T1000 (cell line): ENCODE data around the gene C10orf105.

ENCODE experiments used
- DNase-seq: peaks from one replicate; lab custom pipeline; 2025; ENCODE audit warnings: mixed read lengths; lab: John Stamatoyannopoulos, UW

Gene C10orf105

DNA sequence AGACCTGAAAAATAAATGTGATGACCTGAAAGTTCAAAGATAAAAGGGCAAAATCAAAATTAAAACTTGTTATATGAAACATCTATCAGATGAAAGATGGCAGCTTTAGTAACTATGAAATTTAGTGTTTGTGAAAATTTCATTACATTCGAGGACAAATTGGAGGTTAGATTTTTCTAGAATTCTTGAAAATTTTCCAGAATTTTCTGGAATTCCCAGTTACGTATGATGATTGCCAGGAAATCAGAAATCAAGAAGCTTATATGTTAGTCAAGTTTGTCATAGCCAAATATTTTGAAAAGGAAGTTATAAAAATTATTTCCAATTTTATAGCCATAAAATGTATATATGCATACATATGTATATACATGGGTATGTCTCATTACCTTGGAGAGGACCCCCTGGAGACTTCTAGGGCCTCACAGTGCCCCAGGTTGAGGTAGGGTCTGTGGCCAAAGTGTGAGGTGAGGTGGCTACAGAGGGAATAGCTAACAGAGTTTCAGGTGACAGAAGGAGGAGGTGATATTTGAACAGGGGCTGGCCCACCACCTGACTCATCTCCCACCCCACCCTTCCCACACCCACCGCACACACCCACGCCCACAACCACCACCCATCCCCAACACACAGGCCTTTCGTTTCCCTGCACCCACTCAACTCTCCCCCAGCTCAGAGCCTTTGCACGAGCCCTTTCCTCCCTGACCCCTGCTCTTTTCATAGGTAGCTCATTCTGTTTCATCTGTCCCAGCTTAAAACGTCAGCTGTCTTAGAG is 21.5 kb downstream of the C10orf105 start:
- no peak for DNase-seq

DNA sequence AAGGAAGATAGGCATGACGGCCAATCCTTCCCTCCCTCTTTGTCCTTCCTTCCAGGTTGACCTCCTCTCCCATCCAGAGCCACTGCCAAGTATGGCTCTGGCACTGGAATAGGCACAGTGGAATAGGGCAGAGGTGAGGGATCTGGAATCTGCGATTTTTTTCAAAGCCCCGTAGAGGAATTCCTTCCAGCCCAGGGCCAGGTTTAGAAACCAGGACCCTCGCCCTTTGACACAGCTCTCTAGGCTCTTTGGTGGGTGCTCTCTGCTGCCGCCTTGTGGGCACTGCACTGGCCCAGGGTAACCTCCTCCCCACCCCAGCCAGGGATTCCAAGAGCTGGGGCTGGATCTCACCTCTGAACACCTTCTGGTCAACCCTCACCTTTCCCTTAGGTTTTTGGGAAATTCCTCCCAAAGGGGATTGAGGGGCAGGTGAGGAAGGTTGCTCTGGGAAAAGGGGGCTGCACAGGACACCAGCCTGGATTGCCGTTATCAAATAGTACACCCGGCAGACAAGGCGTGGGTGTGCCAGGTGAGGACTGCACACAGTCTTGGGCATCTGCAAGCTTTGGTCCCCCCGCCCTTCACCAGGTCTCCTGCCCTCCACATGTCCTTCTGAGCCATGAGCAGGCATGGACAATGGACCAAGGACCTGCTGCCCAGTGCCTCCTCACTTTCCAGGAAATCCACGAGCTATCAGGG is 22.8 kb downstream of the C10orf105 start:
- DNase-seq, result no peak

DNA sequence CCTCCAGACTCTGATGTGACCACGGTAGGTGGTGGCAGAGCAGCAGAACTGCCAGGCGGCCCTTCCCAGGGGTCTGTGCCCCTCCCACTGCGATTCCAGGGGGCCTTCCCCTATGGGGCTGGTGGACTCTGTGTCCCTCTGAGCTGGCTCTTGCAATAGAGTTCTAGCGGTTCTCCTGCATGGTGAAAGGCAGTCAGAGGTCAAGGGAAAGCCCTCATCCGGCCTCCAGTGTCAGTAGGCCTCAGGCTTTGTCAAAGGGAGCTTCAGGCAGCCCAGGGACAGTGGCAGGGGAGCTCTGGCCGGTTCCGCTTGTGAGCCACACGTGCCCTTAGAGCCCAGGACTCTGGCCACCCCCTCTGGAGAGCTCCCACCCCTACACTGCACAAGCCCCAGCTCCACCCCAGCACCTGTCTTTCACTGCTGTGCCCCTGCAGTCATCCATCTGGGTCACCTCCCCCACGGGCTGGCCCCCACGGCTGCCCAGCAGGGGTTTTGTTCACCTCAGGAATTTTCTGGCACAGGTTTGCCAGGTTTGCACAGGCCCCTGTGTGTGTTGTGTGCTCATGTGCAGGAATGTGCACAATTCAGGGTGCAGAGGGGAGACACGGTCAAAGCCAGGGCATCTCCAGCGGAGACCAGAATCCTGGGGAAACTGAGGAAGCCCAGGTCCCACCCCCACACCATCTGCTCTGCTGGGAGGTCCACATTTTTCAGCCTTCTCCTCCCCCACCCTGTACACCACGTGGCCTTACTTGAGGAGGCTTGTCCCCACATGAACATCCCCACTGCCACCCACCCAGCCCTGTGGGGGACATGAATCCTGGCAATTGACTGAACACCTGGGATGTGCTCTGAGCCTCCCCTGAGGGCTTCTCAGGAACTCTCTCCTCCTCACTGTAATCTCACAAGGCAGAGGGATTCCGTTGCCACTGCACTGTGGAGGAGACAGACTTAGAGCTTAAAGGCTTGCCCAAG is 23.8 kb downstream of the C10orf105 start:
- DNase-seq, result no peak

DNA sequence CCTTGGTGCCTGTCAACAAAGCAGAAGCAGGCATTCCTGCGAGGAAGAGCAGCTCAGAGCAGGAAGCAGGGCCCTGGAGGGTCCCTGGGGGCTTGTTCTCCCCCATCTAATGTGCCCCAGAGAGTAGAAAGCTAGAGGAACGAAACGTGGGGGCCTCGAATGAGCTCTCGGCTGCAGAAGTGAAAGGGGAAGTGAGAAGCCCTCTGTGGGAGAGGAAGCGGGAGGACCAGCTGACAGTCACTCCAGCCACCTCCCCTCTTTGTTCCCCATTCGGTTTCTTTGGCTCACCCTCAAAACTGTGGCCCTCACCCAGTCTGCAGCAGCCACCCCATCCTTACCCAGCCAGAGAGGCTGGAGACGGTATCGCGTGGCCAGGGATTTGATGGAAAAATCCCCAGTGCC is 25.0 kb downstream of the C10orf105 start:
- no peak for DNase-seq

DNA sequence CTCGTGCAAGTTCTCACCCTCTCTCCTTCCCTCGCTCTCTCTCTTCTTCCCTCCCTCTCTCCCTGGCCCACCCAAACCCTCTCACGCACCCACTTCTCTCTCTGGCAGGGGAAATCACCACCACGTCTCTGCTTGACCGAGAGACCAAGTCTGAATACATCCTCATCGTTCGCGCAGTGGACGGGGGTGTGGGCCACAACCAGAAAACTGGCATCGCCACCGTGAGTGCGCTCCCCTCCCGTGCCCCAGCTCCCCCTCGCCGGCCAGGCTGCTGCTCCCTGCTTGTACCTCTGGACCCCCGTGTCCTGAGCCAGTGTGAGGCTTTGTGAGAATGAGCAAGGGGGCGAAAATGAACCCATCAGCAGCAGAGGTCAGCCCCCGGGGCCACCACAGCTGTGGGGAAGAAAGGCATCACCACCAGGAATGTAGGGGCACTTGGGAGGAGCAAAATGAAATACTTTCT is 25.5 kb downstream of the C10orf105 start:
- DNase-seq, result no peak

DNA sequence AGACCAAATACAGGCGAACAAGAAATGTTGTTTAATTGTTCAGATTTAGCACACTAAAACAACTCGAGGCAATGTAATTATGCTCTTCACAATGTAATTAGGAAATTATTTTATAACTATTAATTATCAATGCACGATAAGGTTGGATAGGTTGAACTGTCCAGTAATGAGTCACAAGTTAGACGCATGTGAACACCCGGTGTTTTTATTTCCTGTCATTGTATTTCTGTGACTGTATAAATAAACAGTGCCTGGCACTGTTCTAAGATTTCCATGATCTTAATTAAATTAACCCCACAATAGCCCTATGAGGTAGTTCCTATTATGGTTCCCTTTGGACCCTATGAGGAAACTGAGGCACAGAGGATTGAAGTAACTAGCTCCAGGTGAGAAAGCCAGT is 26.2 kb downstream of the C10orf105 start:
- DNase-seq, result no peak

DNA sequence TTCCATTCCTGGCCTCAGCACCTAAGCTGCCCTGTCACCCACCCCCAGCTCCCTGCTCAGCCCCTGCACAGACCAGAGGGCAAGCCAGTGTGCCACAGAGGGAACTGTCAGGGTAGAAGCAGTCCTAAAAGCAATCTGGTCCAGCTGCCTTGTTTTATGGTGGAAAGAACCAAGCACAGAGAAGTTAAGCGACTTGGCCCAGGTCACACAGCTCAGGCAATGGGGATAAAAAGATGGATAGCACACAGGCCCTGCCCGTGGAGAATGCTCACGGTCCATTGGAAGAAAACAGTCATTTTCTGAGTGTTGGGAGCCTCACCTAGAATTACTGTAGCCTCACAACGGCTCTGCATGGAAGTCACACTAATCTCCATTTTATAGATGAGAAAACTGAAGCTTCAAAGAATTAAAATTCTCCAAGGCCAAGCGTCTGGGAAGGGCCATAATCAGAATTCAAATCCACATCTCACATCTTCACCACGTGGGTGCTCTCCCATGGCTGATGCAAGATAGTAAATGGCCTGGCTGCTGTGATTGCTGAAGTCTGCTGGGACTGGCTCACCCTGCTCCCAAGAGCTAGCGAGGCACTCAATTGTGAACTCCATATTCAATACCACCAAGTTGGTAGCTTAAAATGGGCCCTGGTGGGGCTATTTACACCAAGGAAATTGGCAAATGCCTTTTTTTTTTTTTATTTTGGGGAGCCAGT is 26.8 kb downstream of the C10orf105 start:
- no peak for DNase-seq

GRCh38 chr10:71691405-71691804 is 28.2 kb downstream of the C10orf105 start:
- no peak for DNase-seq

DNA sequence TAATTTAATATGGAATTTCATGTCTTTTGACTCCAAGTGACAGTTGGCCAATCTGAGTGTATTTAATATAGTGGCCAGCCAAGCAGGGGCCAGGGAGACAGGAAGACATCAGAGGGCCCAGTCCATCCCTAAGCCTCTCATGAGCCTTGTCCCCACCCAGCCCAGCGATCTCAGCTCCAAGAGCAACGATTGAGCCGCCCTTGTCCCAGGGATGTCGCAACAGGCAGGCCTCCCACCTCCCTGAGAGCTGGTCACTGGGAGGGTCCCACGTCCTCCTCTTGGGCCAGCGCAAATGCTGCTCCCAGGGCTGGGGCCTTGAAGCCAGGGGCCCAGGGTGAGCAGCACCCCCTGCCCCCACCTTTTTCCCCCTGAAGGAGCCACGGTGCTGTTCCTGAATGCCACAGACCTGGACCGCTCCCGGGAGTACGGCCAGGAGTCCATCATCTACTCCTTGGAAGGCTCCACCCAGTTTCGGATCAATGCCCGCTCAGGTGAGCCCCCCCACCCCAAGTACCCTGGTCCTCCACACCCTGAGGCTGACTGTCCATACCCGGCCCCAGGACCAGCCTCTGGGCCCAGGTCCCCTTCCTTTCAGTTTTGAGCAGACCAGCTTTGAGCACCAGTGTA is 29.4 kb downstream of the C10orf105 start:
- no peak for DNase-seq

GRCh38 chr10:71688256-71688655 is 31.3 kb downstream of the C10orf105 start:
- DNase-seq, result no peak

DNA sequence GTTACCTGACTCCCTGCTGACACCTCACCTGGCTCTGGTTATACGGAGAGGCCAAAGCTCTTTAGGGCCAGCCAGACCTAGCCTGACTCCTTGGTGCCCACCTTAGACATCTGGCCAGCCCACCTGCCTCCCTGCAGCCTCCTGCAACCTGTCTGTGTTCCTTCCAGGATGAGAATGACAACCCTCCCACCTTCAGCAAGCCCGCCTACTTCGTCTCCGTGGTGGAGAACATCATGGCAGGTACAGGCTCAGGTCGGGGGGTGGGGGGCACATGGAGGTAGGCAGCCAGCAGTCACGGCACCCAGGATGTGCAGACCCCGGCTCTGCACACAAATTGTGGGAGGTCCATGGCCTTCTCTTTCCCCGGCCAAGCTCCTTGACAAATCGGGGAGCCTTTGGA is 32.1 kb downstream of the C10orf105 start:
- DNase-seq, result no peak

DNA sequence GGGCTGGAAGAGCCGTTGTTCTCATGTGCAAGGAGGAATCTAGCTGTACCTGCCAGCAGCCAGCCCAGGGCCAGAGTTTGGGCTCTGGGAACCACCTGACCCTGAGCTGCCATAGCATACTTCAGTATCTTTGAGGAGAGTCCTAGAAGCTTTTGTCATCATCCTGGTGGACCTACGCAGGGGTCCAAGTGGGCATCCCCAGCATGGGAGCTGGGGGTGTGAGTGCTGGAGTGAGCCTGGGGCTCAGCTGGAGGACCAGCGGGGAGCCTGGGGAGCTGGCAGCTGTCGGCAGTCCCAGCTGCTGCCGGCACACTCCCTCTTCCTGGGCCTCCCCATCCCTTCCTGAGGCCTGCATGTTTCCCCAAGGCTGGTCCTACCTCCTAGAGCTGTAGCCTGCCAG is 32.5 kb downstream of the C10orf105 start:
- DNase-seq, result no peak

DNA sequence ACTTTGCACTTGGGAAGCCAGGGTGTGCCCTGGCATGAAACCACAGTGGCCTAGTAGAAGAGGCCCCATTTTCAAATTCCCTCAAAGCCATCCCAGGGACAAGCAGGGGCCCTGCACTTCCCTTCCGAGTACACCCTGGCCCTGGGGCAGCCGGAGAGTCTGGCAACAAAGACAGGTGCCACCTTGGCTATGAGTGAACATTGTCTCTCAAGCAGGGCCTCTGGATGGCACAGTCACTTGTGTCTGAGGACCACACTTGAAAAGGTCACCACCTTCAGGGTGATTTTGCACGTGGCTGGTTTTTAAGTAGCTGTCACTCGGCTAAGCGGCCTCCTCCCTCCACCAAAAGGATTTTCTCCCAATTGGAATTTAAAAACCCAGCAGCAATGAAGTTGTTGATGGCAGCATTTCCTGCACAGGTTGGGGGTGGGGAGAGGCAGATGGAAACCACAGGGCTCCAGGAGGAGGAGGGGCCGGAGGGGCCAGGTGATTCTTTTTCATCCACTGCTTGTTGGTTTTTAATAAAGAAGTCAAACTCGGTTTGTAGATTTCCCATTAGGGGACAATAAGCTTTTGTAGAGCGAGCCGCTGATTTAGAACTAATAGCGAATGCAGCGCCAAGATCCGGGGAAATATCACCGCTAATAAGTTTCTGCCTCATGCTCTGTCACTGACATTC is 33.9 kb downstream of the C10orf105 start:
- no peak for DNase-seq

DNA sequence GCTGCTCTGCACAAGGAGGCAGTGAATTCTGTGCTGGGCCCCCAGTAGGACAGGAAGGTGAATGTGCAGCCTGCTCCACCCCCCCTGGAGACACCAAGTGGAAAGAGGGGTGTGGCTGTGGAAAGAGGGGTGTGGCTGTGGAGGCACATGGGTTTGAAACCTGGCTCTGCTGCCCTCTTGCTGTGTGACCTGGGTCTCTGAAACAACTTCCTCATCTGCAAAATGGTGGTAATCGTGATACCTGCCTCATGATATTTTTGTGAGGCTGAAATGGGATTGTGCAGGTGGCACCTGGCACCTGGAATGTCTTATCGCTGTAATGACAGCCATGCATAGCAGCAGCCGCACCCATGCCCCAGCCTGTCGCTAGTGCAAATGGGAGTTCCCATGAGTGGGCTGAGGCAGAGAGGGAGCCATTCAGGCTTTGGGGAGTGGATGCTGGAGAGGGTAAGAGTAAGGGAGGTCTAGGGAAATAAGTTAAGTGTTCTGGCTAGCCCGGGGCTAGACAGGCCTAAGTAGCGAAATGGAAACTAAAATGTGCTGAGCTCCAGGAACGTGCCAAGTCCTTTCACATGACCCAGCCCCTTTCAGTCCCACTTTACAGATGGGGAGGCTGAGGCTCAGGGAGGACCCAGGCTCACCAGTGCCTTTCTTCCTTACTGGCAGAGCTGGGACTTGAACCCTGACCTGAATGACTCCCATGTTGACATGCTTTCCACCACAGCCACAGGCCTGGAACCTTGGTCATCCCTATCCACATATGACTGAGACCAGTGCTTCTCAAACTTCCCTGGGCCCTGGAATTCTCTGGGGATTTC is 35.0 kb downstream of the C10orf105 start:
- DNase-seq, result no peak

DNA sequence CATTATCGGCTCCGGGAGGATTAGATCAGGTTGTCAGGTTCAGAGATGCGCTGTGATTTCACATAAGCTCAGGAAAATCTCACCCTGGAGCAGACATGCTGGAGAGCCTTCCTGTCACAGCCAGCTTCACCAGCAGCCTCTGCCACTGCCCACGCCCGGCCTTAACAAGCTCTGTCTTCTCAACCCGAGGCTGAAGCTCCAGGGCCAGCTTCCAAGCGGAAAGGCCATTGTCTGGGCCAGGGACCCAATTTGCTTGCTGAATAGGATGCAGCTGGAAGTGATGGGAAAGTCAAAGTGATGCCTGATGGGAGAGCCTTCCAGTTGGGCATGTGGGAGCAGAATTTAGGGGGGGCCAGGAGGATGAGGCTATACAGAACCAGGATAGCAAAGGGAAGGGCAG is 36.3 kb downstream of the C10orf105 start:
- no peak for DNase-seq

DNA sequence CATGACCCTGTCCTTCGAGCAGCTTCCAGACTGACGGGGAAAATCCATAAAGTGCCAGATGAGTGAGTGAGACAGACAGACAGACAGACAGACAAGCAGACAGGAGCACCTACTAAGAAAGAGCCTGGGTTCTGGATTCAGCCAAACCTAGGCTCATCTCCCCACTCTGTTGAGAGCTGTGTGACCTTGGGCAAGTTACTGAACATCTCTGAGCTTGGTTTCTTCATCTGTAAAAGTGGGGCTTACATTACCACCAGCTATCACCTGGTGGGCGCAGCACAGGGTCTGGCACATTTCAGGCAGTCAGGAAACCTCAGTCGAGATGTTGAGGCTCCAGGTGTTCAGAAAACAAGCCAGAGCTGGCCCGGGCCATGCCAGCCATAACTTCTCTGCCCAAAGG is 37.6 kb downstream of the C10orf105 start:
- no peak for DNase-seq

DNA sequence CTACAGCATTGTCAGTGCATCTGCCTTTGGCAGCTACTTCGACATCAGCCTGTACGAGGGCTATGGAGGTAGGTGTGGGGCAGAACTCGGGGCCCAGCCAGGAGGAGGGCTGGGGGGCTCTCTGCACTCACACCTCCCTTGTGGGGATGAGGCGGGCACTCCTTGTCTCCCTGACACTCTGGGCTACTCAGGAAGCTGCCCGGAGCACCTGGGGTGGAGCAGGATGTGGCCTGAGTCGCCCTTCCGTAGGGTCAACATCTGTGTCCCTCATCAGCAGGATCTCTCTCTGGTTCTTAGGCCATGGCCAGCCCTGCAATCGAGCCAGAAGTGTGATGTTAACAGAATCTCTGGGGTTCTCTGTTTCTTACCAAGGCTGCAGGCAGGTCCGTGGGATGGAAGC is 40.2 kb downstream of the C10orf105 start:
- no peak for DNase-seq

DNA sequence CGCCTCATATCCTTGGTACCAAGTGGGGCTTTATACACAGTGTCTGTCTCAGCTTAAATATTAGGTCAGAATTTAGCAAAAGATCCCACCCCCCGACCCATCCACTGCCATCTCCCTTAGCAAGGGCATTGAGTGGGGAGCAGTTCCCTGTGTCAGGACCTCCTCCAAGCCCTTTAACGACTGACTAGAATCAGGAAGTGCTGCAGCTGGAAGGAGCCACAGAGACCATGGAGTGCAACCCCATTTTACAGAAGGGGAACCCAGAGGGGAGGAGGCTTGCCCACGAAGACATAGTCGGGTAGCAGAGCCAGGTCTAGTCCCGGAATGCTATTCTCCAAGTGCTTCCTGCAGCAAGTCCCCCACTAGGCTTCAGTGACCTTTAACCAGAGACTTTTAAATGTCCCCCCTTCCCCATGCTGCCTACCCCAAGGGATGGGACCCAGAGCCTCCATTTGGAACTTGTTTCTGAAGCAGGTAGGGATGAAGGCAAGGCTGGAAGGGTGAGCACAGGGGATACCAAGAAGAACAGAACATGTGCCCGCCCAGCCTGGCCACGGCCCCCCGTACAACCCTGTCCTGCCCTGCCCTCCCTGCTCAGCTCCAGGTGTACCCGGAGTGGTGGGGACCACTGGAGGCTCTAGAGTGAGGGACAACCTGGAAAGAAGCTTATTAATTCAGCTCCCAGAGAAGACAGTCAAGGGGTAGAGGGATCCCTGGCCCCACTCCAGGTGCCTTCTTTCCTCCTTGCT is 41.3 kb downstream of the C10orf105 start:
- no peak for DNase-seq

- DNase-seq, result no peak
Observed at GRCh38 chr10:71677261-71677660, 42.3 kb downstream of the C10orf105 start.
